Measurements from ENCODE around the gene ZNRF3.

DNA sequence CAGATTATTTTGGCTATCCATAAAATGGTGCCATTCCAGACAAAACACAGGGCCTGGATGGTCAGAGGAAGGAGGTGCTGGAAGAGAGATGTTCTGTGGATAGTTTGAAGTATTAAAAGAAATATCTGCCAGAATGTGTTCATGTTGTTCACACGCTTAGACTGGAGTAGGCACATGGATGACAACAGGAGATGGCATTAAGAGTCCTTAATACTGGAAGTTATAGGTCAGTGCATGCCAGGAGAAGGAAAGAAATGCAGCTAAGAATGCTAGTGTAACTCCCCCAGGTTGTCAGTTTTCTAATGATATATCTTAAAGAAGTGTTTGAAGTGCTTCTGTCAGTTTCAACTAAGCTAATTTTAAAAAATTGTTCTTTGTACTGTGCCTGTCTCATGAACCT lies 209.7 kb downstream of the ZNRF3 start:
- TF ChIP-seq CTCF (IDR thresholded peaks at IDR 0.05; ENCODE audit: insufficient read depth, low read length, poor library complexity, severe bottlenecking) = no peak
- TF ChIP-seq EZH2phosphoT487 (conservative IDR thresholded peaks at IDR 0.05; ENCODE audit: low read length) = no peak

All from SU-DHL-6 (cell line).